HepG2 (cell line): ENCODE results near the gene LUC7L2. TPM values are rescaled to one million over a fixed set of nuclear protein-coding genes. Genes with fewer than 3 reads are reported as not detected.

Experiments
- FOXO1 ChIP-seq: sonication (generic); formaldehyde crosslinking; IDR thresholded peaks from 2 replicates; pipeline ENCODE4 v1.4.0; 2020; ENCODE audit warnings: missing genetic modification reagents
- JUN ChIP-seq: sonication (generic); formaldehyde crosslinking; IDR thresholded peaks from 2 replicates; pipeline ENCODE4 v1.4.0; 2020; ENCODE audit warnings: mild to moderate bottlenecking, missing genetic modification reagents
- KAT8 ChIP-seq: IDR thresholded peaks from 2 replicates; pipeline ENCODE4 v1.6.1; 2016; ENCODE audit warnings: missing genetic modification reagents, missing compliant biosample characterization
- PAWR ChIP-seq: sonication (generic); formaldehyde crosslinking; IDR thresholded peaks from 2 replicates; pipeline ENCODE4 v1.4.0; 2020; ENCODE audit warnings: missing genetic modification reagents, mild to moderate bottlenecking, borderline replicate concordance
- PPARG ChIP-seq: conservative IDR thresholded peaks from 2 replicates; pipeline ENCODE4 v1.6.1; 2016; ENCODE audit warnings: missing biosample characterization, missing genetic modification reagents
- RAD21 ChIP-seq: fragments of 450-650 bp; formaldehyde crosslinking; IDR thresholded peaks from 2 replicates; pipeline ENCODE4 v1.5.0; 2020; ENCODE audit warnings: mild to moderate bottlenecking
- TFAP4 ChIP-seq: sonication (generic); IDR thresholded peaks from 2 replicates; pipeline ENCODE4 v1.6.1; 2016; ENCODE audit warnings: low read depth, borderline replicate concordance
- ZFP37 ChIP-seq: sonication (generic); formaldehyde crosslinking; IDR thresholded peaks from 2 replicates; pipeline ENCODE4 v1.4.0; 2020; ENCODE audit warnings: missing genetic modification reagents, borderline replicate concordance
- ZNF367 ChIP-seq: sonication (generic); formaldehyde crosslinking; IDR thresholded peaks from 2 replicates; pipeline ENCODE4 v1.4.0; 2020; ENCODE audit warnings: missing genetic modification reagents, borderline replicate concordance
- ZNF577 ChIP-seq: sonication (generic); formaldehyde crosslinking; IDR thresholded peaks from 2 replicates; pipeline ENCODE4 v1.4.0; 2020; ENCODE audit warnings: mild to moderate bottlenecking, low read depth, missing genetic modification reagents, borderline replicate concordance
- ZNF776 ChIP-seq: sonication (generic); formaldehyde crosslinking; IDR thresholded peaks from 2 replicates; pipeline ENCODE4 v1.4.0; 2020; ENCODE audit warnings: mild to moderate bottlenecking, missing genetic modification reagents
- ZNF788 ChIP-seq: sonication (generic); formaldehyde crosslinking; IDR thresholded peaks from 2 replicates; pipeline ENCODE4 v1.5.0; 2020; ENCODE audit warnings: mild to moderate bottlenecking, missing genetic modification reagents, borderline replicate concordance
- polyA plus RNA-seq, 8 experiments: library from polyadenylated mRNA; depleted of rRNA in 3 of 8; stranded (reverse) in 7 of 8; unstranded in 1 of 8; fragments of >200 nt; fragmentation: Illumina TruSeq in 4 of 8; extraction: Trizol in 4 of 8; gene quantifications; 2 replicates each; pipeline versions ENCODE4 v1.2.1 to v1.2.3, GENCODE V29; 2011 to 2016; ENCODE audit warnings: low read depth in 4 of 8, missing spikeins in 1 of 8, mixed read lengths in 1 of 8; ENCODE audit not compliant: insufficient read depth in 1 of 8
- total RNA-seq, 5 experiments: library from RNA; depleted of rRNA; stranded (reverse); fragments of >200 nt; fragmentation: Illumina TruSeq; extraction: Trizol; gene quantifications; 2 replicates each; pipeline ENCODE4 v1.2.3, GENCODE V29; 2016; ENCODE audit warnings: low read depth in 1 of 5
- TF ChIP-seq, protein P1 (sequence below): sonication (generic); formaldehyde crosslinking; IDR thresholded peaks from 2 replicates; pipeline ENCODE4 v1.4.0; 2020; ENCODE audit warnings: missing genetic modification reagents, borderline replicate concordance
- TF ChIP-seq, protein P2 (sequence below): sonication (generic); formaldehyde crosslinking; IDR thresholded peaks from 2 replicates; pipeline ENCODE4 v1.4.0; 2020; ENCODE audit warnings: missing genetic modification reagents, borderline replicate concordance
- TF ChIP-seq, protein P3 (sequence below): sonication (generic); formaldehyde crosslinking; IDR thresholded peaks from 2 replicates; pipeline ENCODE4 v1.9.0; 2021; ENCODE audit warnings: mild to moderate bottlenecking, missing genetic modification reagents

LUC7L2 gene
- total and polyA plus RNA-seq, 2 of the 13 experiments (the other 11 are each of a cell fraction or from before 2014, with no cell fraction given) = 17.9 to 50.7 TPM

DNA sequence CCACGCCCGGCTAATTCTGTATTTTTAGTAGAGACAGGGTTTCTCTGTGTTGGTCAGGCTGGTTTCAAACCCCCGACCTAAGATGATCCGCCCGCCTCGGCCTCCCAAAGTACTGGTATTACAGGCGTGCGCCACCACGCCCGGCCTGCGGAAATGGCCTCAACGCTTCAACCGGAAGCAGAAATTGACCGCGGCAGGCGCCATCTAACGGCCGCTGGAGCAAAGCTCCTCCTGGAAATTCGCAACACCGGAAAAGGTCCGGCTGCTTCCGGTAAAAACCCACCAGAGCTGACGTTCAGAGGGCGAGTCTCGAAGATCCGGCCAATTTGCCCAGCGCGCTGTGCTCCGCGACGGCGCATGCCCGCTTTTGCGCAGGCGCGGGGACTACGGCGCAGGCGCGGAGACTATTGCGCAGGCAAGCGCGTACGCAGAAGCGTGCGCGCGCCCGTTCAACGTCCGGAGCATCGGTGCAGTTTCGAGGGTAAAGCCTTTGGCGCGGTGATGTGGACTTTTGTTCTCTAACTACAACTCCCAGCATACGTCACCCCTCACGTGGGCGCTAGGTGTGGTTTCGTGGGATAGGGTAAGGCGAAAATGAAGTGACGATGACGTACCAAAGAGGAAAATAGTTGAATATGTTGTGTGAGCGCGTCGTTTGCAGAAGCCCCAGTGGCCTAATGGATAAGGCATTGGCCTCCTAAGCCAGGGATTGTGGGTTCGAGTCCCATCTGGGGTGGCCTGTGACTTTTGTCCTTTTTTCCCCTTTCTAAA, 19.5 kb upstream of the LUC7L2 start (continued):
- TF ChIP-seq, protein P1, sequence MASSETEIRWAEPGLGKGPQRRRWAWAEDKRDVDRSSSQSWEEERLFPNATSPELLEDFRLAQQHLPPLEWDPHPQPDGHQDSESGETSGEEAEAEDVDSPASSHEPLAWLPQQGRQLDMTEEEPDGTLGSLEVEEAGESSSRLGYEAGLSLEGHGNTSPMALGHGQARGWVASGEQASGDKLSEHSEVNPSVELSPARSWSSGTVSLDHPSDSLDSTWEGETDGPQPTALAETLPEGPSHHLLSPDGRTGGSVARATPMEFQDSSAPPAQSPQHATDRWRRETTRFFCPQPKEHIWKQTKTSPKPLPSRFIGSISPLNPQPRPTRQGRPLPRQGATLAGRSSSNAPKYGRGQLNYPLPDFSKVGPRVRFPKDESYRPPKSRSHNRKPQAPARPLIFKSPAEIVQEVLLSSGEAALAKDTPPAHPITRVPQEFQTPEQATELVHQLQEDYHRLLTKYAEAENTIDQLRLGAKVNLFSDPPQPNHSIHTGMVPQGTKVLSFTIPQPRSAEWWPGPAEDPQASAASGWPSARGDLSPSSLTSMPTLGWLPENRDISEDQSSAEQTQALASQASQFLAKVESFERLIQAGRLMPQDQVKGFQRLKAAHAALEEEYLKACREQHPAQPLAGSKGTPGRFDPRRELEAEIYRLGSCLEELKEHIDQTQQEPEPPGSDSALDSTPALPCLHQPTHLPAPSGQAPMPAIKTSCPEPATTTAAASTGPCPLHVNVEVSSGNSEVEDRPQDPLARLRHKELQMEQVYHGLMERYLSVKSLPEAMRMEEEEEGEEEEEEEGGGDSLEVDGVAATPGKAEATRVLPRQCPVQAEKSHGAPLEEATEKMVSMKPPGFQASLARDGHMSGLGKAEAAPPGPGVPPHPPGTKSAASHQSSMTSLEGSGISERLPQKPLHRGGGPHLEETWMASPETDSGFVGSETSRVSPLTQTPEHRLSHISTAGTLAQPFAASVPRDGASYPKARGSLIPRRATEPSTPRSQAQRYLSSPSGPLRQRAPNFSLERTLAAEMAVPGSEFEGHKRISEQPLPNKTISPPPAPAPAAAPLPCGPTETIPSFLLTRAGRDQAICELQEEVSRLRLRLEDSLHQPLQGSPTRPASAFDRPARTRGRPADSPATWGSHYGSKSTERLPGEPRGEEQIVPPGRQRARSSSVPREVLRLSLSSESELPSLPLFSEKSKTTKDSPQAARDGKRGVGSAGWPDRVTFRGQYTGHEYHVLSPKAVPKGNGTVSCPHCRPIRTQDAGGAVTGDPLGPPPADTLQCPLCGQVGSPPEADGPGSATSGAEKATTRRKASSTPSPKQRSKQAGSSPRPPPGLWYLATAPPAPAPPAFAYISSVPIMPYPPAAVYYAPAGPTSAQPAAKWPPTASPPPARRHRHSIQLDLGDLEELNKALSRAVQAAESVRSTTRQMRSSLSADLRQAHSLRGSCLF (CRISPR knock-in tag) = 0 out of 2 replicates have a peak, but pooled peaks have one; percentile 35
- TF ChIP-seq, protein P2, sequence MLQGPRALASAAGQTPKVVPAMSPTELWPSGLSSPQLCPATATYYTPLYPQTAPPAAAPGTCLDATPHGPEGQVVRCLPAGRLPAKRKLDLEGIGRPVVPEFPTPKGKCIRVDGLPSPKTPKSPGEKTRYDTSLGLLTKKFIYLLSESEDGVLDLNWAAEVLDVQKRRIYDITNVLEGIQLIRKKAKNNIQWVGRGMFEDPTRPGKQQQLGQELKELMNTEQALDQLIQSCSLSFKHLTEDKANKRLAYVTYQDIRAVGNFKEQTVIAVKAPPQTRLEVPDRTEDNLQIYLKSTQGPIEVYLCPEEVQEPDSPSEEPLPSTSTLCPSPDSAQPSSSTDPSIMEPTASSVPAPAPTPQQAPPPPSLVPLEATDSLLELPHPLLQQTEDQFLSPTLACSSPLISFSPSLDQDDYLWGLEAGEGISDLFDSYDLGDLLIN (CRISPR knock-in tag) = no peak
- no peak for TF ChIP-seq TFAP4
- no peak; the same call in 1 of the 2 replicates for TF ChIP-seq PPARG (CRISPR knock-in tag)
- peak; percentile 72; the same call in 1 of the 2 replicates for TF ChIP-seq JUN (CRISPR knock-in tag)
- 0 out of 2 replicates have a peak, but pooled peaks have one; percentile 36 for TF ChIP-seq ZFP37 (CRISPR knock-in tag)
- peak; percentile 91 for TF ChIP-seq ZNF788
- TF ChIP-seq PAWR (CRISPR knock-in tag) = peak; percentile 43; the same call in 1 of the 2 replicates
- TF ChIP-seq, protein P3, sequence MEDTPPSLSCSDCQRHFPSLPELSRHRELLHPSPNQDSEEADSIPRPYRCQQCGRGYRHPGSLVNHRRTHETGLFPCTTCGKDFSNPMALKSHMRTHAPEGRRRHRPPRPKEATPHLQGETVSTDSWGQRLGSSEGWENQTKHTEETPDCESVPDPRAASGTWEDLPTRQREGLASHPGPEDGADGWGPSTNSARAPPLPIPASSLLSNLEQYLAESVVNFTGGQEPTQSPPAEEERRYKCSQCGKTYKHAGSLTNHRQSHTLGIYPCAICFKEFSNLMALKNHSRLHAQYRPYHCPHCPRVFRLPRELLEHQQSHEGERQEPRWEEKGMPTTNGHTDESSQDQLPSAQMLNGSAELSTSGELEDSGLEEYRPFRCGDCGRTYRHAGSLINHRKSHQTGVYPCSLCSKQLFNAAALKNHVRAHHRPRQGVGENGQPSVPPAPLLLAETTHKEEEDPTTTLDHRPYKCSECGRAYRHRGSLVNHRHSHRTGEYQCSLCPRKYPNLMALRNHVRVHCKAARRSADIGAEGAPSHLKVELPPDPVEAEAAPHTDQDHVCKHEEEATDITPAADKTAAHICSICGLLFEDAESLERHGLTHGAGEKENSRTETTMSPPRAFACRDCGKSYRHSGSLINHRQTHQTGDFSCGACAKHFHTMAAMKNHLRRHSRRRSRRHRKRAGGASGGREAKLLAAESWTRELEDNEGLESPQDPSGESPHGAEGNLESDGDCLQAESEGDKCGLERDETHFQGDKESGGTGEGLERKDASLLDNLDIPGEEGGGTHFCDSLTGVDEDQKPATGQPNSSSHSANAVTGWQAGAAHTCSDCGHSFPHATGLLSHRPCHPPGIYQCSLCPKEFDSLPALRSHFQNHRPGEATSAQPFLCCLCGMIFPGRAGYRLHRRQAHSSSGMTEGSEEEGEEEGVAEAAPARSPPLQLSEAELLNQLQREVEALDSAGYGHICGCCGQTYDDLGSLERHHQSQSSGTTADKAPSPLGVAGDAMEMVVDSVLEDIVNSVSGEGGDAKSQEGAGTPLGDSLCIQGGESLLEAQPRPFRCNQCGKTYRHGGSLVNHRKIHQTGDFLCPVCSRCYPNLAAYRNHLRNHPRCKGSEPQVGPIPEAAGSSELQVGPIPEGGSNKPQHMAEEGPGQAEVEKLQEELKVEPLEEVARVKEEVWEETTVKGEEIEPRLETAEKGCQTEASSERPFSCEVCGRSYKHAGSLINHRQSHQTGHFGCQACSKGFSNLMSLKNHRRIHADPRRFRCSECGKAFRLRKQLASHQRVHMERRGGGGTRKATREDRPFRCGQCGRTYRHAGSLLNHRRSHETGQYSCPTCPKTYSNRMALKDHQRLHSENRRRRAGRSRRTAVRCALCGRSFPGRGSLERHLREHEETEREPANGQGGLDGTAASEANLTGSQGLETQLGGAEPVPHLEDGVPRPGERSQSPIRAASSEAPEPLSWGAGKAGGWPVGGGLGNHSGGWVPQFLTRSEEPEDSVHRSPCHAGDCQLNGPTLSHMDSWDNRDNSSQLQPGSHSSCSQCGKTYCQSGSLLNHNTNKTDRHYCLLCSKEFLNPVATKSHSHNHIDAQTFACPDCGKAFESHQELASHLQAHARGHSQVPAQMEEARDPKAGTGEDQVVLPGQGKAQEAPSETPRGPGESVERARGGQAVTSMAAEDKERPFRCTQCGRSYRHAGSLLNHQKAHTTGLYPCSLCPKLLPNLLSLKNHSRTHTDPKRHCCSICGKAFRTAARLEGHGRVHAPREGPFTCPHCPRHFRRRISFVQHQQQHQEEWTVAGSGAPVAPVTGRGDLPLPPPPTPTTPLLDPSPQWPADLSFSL (CRISPR knock-in tag) = no peak
- TF ChIP-seq KAT8 (CRISPR knock-in tag) = peak; percentile 97
- TF ChIP-seq ZNF577 (CRISPR knock-in tag) = no peak
- peak; percentile 51 for TF ChIP-seq RAD21
- TF ChIP-seq ZNF367 (CRISPR knock-in tag) = no peak
- TF ChIP-seq ZNF776 (CRISPR knock-in tag) = no peak
- no peak for TF ChIP-seq FOXO1 (CRISPR knock-in tag)
